ENCODE measurements around the gene GAB4. TPM values are rescaled to one million over a fixed set of nuclear protein-coding genes. Genes with fewer than 3 reads are reported as not detected.
"Not testable (repeated sequence)": the region's sequence is repeated elsewhere in the genome, so short reads cannot be mapped to it uniquely, and the experiment has no call there.

Gene GAB4
- total RNA-seq, 1 experiment from 2014 or later: not detected

- Histone ChIP-seq H3K9me3 (replicated peaks) (no peaks in the 10 kb centered on the region), H3K4me1 (no peaks in the 10 kb centered on the region), H3K27me3 (peaks cover 4% of the 10 kb centered on the region; the same call in 1 of the 2 replicates), H3K4me3 (no peak overlapping the region), H3K36me3 (no peaks in the 10 kb centered on the region), H3K27ac (no peak overlapping the region)
- no peak for DNase-seq
Measured at GRCh38 chr22:16958475-16958874, 49.5 kb downstream of the GAB4 start.

GRCh38 chr22:16957781-16958180 lies 50.2 kb downstream of the GAB4 start:
- DNase-seq: no peak
- no peaks in the 10 kb centered on the region for H3K36me3 ChIP-seq
- H3K4me3 ChIP-seq: no peak overlapping the region
- H3K27ac ChIP-seq: no peak overlapping the region
- no peaks in the 10 kb centered on the region for H3K9me3 ChIP-seq (replicated peaks)
- peaks cover 4% of the 10 kb centered on the region; the same call in 1 of the 2 replicates for H3K27me3 ChIP-seq
- H3K4me1 ChIP-seq: no peaks in the 10 kb centered on the region

GRCh38 chr22:16956290-16956689 lies 51.7 kb downstream of the GAB4 start:
- H3K27me3 ChIP-seq: peaks cover 2% of the 10 kb centered on the region; the same call in 1 of the 2 replicates
- DNase-seq: no peak
- no peak overlapping the region for H3K4me3 ChIP-seq
- no peaks in the 10 kb centered on the region for H3K36me3 ChIP-seq
- H3K9me3 ChIP-seq (replicated peaks): no peaks in the 10 kb centered on the region
- H3K4me1 ChIP-seq: no peaks in the 10 kb centered on the region
- H3K27ac ChIP-seq: no peak overlapping the region

GRCh38 chr22:16955678-16956210 lies 52.3 kb downstream of the GAB4 start:
- Histone ChIP-seq H3K4me3 (no peak overlapping the region), H3K36me3 (no peaks in the 10 kb centered on the region), H3K9me3 (replicated peaks) (no peaks in the 10 kb centered on the region), H3K27me3 (peaks cover 3% of the 10 kb centered on the region; the same call in 1 of the 2 replicates), H3K27ac (no peak overlapping the region), H3K4me1 (no peaks in the 10 kb centered on the region)
- DNase-seq: no peak

GRCh38 chr22:16955081-16955480 lies 52.9 kb downstream of the GAB4 start:
- H3K36me3 ChIP-seq: no peaks in the 10 kb centered on the region
- H3K27me3 ChIP-seq: peaks cover 3% of the 10 kb centered on the region; the same call in 1 of the 2 replicates
- no peaks in the 10 kb centered on the region for H3K9me3 ChIP-seq (replicated peaks)
- H3K4me3 ChIP-seq: no peak overlapping the region
- DNase-seq: no peak
- H3K4me1 ChIP-seq: no peaks in the 10 kb centered on the region
- H3K27ac ChIP-seq: no peak overlapping the region

GRCh38 chr22:16954060-16954403 lies 54.0 kb downstream of the GAB4 start:
- H3K27ac ChIP-seq: no peak overlapping the region
- no peaks in the 10 kb centered on the region for H3K9me3 ChIP-seq (replicated peaks)
- H3K4me1 ChIP-seq: no peaks in the 10 kb centered on the region
- no peak overlapping the region for H3K4me3 ChIP-seq
- H3K27me3 ChIP-seq: peaks cover 3% of the 10 kb centered on the region; the same call in 1 of the 2 replicates
- no peak for DNase-seq
- no peaks in the 10 kb centered on the region for H3K36me3 ChIP-seq

GRCh38 chr22:16953206-16954059 lies 54.6 kb downstream of the GAB4 start:
- no peak overlapping the region for H3K4me3 ChIP-seq
- H3K4me1 ChIP-seq: no peaks in the 10 kb centered on the region
- DNase-seq: no peak
- no peaks in the 10 kb centered on the region for H3K9me3 ChIP-seq (replicated peaks)
- peaks cover 3% of the 10 kb centered on the region; the same call in 1 of the 2 replicates for H3K27me3 ChIP-seq
- no peak overlapping the region for H3K27ac ChIP-seq
- no peaks in the 10 kb centered on the region; the same call in 1 of the 2 replicates for H3K36me3 ChIP-seq

- H3K4me3 ChIP-seq: no peak overlapping the region
- H3K36me3 ChIP-seq: no peaks in the 10 kb centered on the region; the same call in 1 of the 2 replicates
- H3K9me3 ChIP-seq (replicated peaks): no peaks in the 10 kb centered on the region
- DNase-seq: no peak
- 0 out of 2 replicates have a peak, but pooled peaks cover 3% of the 10 kb centered on the region for H3K27me3 ChIP-seq
- H3K4me1 ChIP-seq: no peaks in the 10 kb centered on the region; the same call in 1 of the 2 replicates
- H3K27ac ChIP-seq: no peak overlapping the region
Measured at GRCh38 chr22:16949561-16949960, 58.5 kb downstream of the GAB4 start.

- H3K4me3 ChIP-seq: no peak overlapping the region
- H3K27me3 ChIP-seq: no peaks in the 10 kb centered on the region
- DNase-seq: no peak
- H3K36me3 ChIP-seq: no peaks in the 10 kb centered on the region
- H3K27ac ChIP-seq: no peak overlapping the region
- H3K9me3 ChIP-seq (replicated peaks): no peaks in the 10 kb centered on the region
- H3K4me1 ChIP-seq: no peaks in the 10 kb centered on the region
Measured at GRCh38 chr22:16937811-16938210, 70.2 kb downstream of the GAB4 start.

- not testable (repeated sequence) for DNase-seq
Measured at GRCh38 chr22:16937209-16937608, 70.8 kb downstream of the GAB4 start.

GRCh38 chr22:16936625-16937024 lies 71.4 kb downstream of the GAB4 start:
- no peak for DNase-seq
- no peaks in the 10 kb centered on the region for H3K36me3 ChIP-seq
- H3K4me3 ChIP-seq: no peak overlapping the region
- H3K9me3 ChIP-seq (replicated peaks): no peaks in the 10 kb centered on the region
- H3K27ac ChIP-seq: no peak overlapping the region
- H3K4me1 ChIP-seq: no peaks in the 10 kb centered on the region
- H3K27me3 ChIP-seq: no peaks in the 10 kb centered on the region

More at GRCh38 chr22:16937209-16937608, 70.8 kb downstream of the GAB4 start:
- H3K4me3 ChIP-seq; H3K27me3 ChIP-seq; H3K4me1 ChIP-seq; H3K9me3 ChIP-seq (replicated peaks); H3K36me3 ChIP-seq; H3K27ac ChIP-seq: not testable (repeated sequence)

GRCh38 chr22:16935209-16935608 lies 72.8 kb downstream of the GAB4 start:
- H3K36me3 ChIP-seq: no peaks in the 10 kb centered on the region
- no peak for DNase-seq

GRCh38 chr22:16933291-16934282 lies 74.4 kb downstream of the GAB4 start:
- H3K4me1 ChIP-seq: no peaks in the 10 kb centered on the region
- H3K27ac ChIP-seq: no peak overlapping the region
- no peaks in the 10 kb centered on the region for H3K27me3 ChIP-seq
- DNase-seq: no peak
- H3K4me3 ChIP-seq: no peak overlapping the region
- H3K36me3 ChIP-seq: no peaks in the 10 kb centered on the region
- H3K9me3 ChIP-seq (replicated peaks): no peaks in the 10 kb centered on the region

More at GRCh38 chr22:16935209-16935608, 72.8 kb downstream of the GAB4 start:
- Histone ChIP-seq H3K27ac (no peak overlapping the region), H3K27me3 (no peaks in the 10 kb centered on the region), H3K4me1 (no peaks in the 10 kb centered on the region), H3K4me3 (no peak overlapping the region), H3K9me3 (replicated peaks) (no peaks in the 10 kb centered on the region)

GRCh38 chr22:16932577-16932976 lies 75.4 kb downstream of the GAB4 start:
- H3K4me3 ChIP-seq: no peak overlapping the region
- H3K36me3 ChIP-seq: no peaks in the 10 kb centered on the region
- H3K4me1 ChIP-seq: no peaks in the 10 kb centered on the region
- H3K9me3 ChIP-seq (replicated peaks): no peaks in the 10 kb centered on the region
- no peak overlapping the region for H3K27ac ChIP-seq
- no peaks in the 10 kb centered on the region for H3K27me3 ChIP-seq
- no peak for DNase-seq

Data from SJCRH30 (cell line).